ENCODE data around the gene PLEK.

- TF ChIP-seq CTCF (IDR thresholded peaks at IDR 0.05) (no peak), POLR2A (IDR thresholded peaks at IDR 0.05) (no peak)
These were observed 49.4 kb downstream of the PLEK start for GRCh38 chr2:68414452-68414851.
